Measurements from ENCODE around the gene RASSF10. TPM values are rescaled to one million over a fixed set of nuclear protein-coding genes. Genes with fewer than 3 reads are reported as not detected.

RASSF10 gene
- total RNA-seq, 1 experiment from 2014 or later: not detected

DNA sequence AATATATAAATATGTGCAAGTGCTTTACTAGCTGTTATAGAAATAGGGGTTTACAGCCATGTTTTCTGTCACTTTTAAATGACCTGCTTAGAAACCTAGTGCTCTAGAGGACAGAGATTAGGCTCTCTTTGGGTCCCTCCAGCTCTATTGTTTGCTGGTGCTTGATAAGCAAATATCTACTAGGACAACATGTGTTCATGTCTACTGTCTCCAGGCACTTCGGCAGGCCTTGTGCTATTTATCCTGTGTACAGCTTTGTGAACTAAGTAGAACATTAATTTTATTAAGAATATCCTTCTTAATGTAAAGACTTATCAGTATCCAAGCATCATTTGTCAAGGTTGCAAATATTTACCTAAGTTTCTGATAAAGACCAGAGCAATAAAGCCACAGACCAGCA, 11.9 kb upstream of the RASSF10 start (continued):
- TF ChIP-seq CTCF (IDR thresholded peaks at IDR 0.05 in 2 of 3, conservative IDR thresholded peaks at IDR 0.05 in 1 of 3; ENCODE audit: borderline replicate concordance in 1 of 3, insufficient read depth in 1 of 3, low read depth in 2 of 3, low read length in 2 of 3): no peak

- H3K9ac ChIP-seq (ENCODE audit: low read length): no peak overlapping the region
Observed at GRCh38 chr11:12998336-12998735, 10.8 kb upstream of the RASSF10 start.

More at GRCh38 chr11:12998336-12998735, 10.8 kb upstream of the RASSF10 start:
- TF ChIP-seq CTCF (IDR thresholded peaks at IDR 0.05 in 2 of 3, conservative IDR thresholded peaks at IDR 0.05 in 1 of 3; ENCODE audit: borderline replicate concordance in 1 of 3, insufficient read depth in 1 of 3, low read depth in 2 of 3, low read length in 2 of 3): no peak
- TF ChIP-seq ATF3 (IDR thresholded peaks at IDR 0.05): no peak
- no peak for TF ChIP-seq REST (IDR thresholded peaks at IDR 0.05; ENCODE audit: low read depth)
- TF ChIP-seq ZFX (IDR thresholded peaks at IDR 0.05): no peak
- no peak for TF ChIP-seq ELF1 (IDR thresholded peaks at IDR 0.05; ENCODE audit: borderline replicate concordance, low read depth)
- TF ChIP-seq EZH2phosphoT487 (IDR thresholded peaks at IDR 0.05; ENCODE audit: borderline replicate concordance): no peak
- no peak for TF ChIP-seq ZNF274 (IDR thresholded peaks at IDR 0.05; ENCODE audit: low read depth, low read length)
- no peak for TF ChIP-seq SIN3A (IDR thresholded peaks at IDR 0.05; ENCODE audit: low read depth)
- no peak for TF ChIP-seq TCF7L2 (IDR thresholded peaks at IDR 0.05; ENCODE audit: borderline replicate concordance, extremely low read depth, insufficient read depth, insufficient read length)
- no peak for TF ChIP-seq POLR2AphosphoS5 (IDR thresholded peaks at IDR 0.05; ENCODE audit: low read depth, low read length)
- Histone ChIP-seq H3K27me3 (ENCODE audit: insufficient read depth, low read length) (no peaks in the 10 kb centered on the region), H3K27ac (ENCODE audit: low read depth, low read length) (no peak overlapping the region), H3K36me3 (ENCODE audit: control insufficient read depth in 1 of 2, insufficient read depth in 2 of 2, low read length in 2 of 2) (no peaks in the 10 kb centered on the region), H3K9me3 (ENCODE audit: control insufficient read depth in 1 of 2, insufficient read depth in 1 of 2, low read depth in 1 of 2, low read length in 2 of 2) (no peaks in the 10 kb centered on the region), H3K4me3 (replicated peaks in 1 of 2; ENCODE audit: low read depth in 1 of 2, low read length in 2 of 2) (no peak overlapping the region), H2AFZ (ENCODE audit: low read depth, low read length, poor library complexity, severe bottlenecking) (no peak overlapping the region), H3K9me2 (ENCODE audit: insufficient read depth) (no peaks in the 10 kb centered on the region), H3K4me1 (ENCODE audit: control insufficient read depth in 1 of 2, insufficient read depth in 2 of 2, low read length in 2 of 2) (peaks cover 0 to 12% of the 10 kb centered on the region in 2 experiments; a peak in 2 of 4 replicates), H3K79me2 (ENCODE audit: insufficient read depth, low read length) (no peaks in the 10 kb centered on the region), H3K4me2 (ENCODE audit: low read length) (no peak overlapping the region), H4K20me1 (ENCODE audit: insufficient read depth) (no peaks in the 10 kb centered on the region)
- BruUV-seq (replicated peaks): no TSS peak
- CTCF ChIA-PET: no interaction called here
- RAD21 ChIA-PET (ENCODE audit: low non-redundant PET in 1 of 2, low total read pairs in 2 of 2, uncharacterized antibody in 2 of 2, unreplicated experiment in 2 of 2): no interaction called here
- no peak for DNase-seq (ENCODE audit: low read depth, low spot score)
- no peak for ATAC-seq
- POLR2A ChIA-PET: no interaction called here
- intact Hi-C loops (cut with micrococcal nuclease): no loop called here

All from HCT116 (cell line).